ENCODE data around the gene KISS1R. TPM values are rescaled to one million over a fixed set of nuclear protein-coding genes. Genes with fewer than 3 reads are reported as not detected.
"Not testable (repeated sequence)": the region's sequence is repeated elsewhere in the genome, so short reads cannot be mapped to it uniquely, and the experiment has no call there.

KISS1R gene
- total RNA-seq, 4 donors from 2014 or later = not detected

GRCh38 chr19:956766-957440, 39.8 kb downstream of the KISS1R start:
- DNase-seq = no peak
- Histone ChIP-seq H3K27ac (no peak overlapping the region), H3K36me3 (no peaks in the 10 kb centered on the region), H3K27me3 (peaks cover 4% of the 10 kb centered on the region), H3K4me1 (peaks cover 17 to 36% (median 26%) of the 10 kb centered on the region in 4 donors), H3K9me3 (no peaks in the 10 kb centered on the region), H3K4me3 (no peak overlapping the region)
- in situ Hi-C loops (cut with MboI; ENCODE audit: low pct_ligation_motif_present in 1 of 4, low pct_unique_long_range_greater_than_20kb in 1 of 4, low sequenced_read_pairs in 3 of 4) = no loop called here
- TF ChIP-seq, protein P1, sequence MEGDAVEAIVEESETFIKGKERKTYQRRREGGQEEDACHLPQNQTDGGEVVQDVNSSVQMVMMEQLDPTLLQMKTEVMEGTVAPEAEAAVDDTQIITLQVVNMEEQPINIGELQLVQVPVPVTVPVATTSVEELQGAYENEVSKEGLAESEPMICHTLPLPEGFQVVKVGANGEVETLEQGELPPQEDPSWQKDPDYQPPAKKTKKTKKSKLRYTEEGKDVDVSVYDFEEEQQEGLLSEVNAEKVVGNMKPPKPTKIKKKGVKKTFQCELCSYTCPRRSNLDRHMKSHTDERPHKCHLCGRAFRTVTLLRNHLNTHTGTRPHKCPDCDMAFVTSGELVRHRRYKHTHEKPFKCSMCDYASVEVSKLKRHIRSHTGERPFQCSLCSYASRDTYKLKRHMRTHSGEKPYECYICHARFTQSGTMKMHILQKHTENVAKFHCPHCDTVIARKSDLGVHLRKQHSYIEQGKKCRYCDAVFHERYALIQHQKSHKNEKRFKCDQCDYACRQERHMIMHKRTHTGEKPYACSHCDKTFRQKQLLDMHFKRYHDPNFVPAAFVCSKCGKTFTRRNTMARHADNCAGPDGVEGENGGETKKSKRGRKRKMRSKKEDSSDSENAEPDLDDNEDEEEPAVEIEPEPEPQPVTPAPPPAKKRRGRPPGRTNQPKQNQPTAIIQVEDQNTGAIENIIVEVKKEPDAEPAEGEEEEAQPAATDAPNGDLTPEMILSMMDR (IDR thresholded peaks at IDR 0.05) = no peak
- TF ChIP-seq POLR2AphosphoS5 (IDR thresholded peaks at IDR 0.05) = no peak
- TF ChIP-seq EP300 (IDR thresholded peaks at IDR 0.05; ENCODE audit: low read depth) = no peak
- no peak for TF ChIP-seq POLR2A (IDR thresholded peaks at IDR 0.05)
- WGBS, 2 donors (ENCODE audit: low coverage in 1 of 2) = 41% methylated on average over 27 of the region's 27 CpGs; no CpG with 5 or more reads in 1 of the 2 donors
- intact Hi-C loops (cut with DNase I; ENCODE audit: low total_unique reads) = no loop called here

GRCh38 chr19:957578-957977, 40.4 kb downstream of the KISS1R start:
- H3K9me3 ChIP-seq; H3K36me3 ChIP-seq; DNase-seq; intact Hi-C loops (cut with DNase I; ENCODE audit: low total_unique reads); in situ Hi-C loops (cut with MboI; ENCODE audit: low pct_ligation_motif_present in 1 of 4, low pct_unique_long_range_greater_than_20kb in 1 of 4, low sequenced_read_pairs in 3 of 4); H3K27me3 ChIP-seq; H3K4me3 ChIP-seq; H3K27ac ChIP-seq: not testable (repeated sequence)
- WGBS, 2 donors (ENCODE audit: low coverage in 1 of 2) = 80 to 95% methylated on average over 2 to 9 of the region's 9 CpGs
- H3K4me1 ChIP-seq = peaks cover 16 to 33% (median 26%) of the 10 kb centered on the region in 4 donors

GRCh38 chr19:958967-959855, 42.1 kb downstream of the KISS1R start:
- no peaks in the 10 kb centered on the region for H3K9me3 ChIP-seq
- H3K4me3 ChIP-seq = no peak overlapping the region
- no peak for DNase-seq
- TF ChIP-seq EP300 (IDR thresholded peaks at IDR 0.05; ENCODE audit: low read depth) (no peak), POLR2AphosphoS5 (IDR thresholded peaks at IDR 0.05) (no peak), POLR2A (IDR thresholded peaks at IDR 0.05) (no peak)
- TF ChIP-seq, protein P1 (IDR thresholded peaks at IDR 0.05) = no peak
- peaks cover 4 to 24% (median 15%) of the 10 kb centered on the region in 4 donors for H3K4me1 ChIP-seq
- intact Hi-C loops (cut with DNase I; ENCODE audit: low total_unique reads) = no loop called here
- H3K36me3 ChIP-seq = no peaks in the 10 kb centered on the region
- WGBS, 2 donors (ENCODE audit: low coverage in 1 of 2) = 84 to 100% methylated on average over 4 to 36 of the region's 36 CpGs
- in situ Hi-C loops (cut with MboI; ENCODE audit: low pct_ligation_motif_present in 1 of 4, low pct_unique_long_range_greater_than_20kb in 1 of 4, low sequenced_read_pairs in 3 of 4) = no loop called here
- H3K27me3 ChIP-seq = peaks cover 4% of the 10 kb centered on the region
- no peak overlapping the region for H3K27ac ChIP-seq

- DNase-seq = no peak
- H3K4me1 ChIP-seq = peaks cover 4 to 24% (median 15%) of the 10 kb centered on the region in 4 donors
- no peaks in the 10 kb centered on the region for H3K9me3 ChIP-seq
- 76% methylated on average over 11 of the region's 12 CpGs; no CpG with 5 or more reads in 1 of the 2 donors for WGBS, 2 donors (ENCODE audit: low coverage in 1 of 2)
- intact Hi-C loops (cut with DNase I; ENCODE audit: low total_unique reads) (no loop called here), in situ Hi-C loops (cut with MboI; ENCODE audit: low pct_ligation_motif_present in 1 of 4, low pct_unique_long_range_greater_than_20kb in 1 of 4, low sequenced_read_pairs in 3 of 4) (no loop called here)
- peaks cover 4% of the 10 kb centered on the region for H3K27me3 ChIP-seq
- no peaks in the 10 kb centered on the region for H3K36me3 ChIP-seq
- H3K4me3 ChIP-seq = no peak overlapping the region
- TF ChIP-seq, protein P1 (IDR thresholded peaks at IDR 0.05) = no peak
- no peak for TF ChIP-seq EP300 (IDR thresholded peaks at IDR 0.05; ENCODE audit: low read depth)
- TF ChIP-seq POLR2A (IDR thresholded peaks at IDR 0.05) = no peak
- TF ChIP-seq POLR2AphosphoS5 (IDR thresholded peaks at IDR 0.05) = no peak
- no peak overlapping the region for H3K27ac ChIP-seq
Observed at GRCh38 chr19:960020-960419, 42.9 kb downstream of the KISS1R start.
